ENCODE measurements around the gene NFX1.
"Not testable (repeated sequence)": the region's sequence is repeated elsewhere in the genome, so short reads cannot be mapped to it uniquely, and the experiment has no call there.

NFX1 gene

DNA sequence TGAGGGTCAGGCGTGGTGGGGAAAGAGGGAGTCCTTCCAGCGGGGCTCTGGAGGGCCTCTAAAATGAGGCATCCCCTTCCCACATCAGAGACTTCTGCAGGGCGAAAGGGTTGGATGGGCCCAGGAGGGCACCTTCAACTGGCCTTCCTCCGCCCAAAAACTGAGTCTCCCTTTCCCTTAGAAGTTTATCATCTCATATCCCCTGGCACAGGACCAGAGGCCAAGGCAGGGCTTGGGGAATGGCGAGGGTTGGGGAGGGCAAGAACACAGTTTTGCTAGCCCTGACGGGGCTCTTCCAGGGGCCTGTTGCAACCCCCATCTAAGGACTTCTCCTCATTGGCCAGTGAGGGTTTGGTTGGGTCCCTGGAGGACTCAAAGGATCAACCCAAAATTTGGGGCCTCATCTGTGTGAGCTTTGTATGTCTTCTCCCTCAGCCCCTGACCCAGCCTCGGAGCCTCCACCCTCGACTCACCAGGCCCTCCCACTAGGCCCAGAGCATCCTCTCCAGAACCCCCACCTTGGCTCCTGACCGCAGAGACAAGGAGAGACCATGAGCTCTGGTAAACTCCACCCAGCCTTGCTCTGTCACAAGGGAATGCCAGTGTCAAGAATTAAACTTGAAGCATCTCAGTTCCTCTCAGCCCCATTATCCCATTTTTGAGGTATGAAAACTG, 87.9 kb downstream of the NFX1 start:
- TF ChIP-seq, protein P1, sequence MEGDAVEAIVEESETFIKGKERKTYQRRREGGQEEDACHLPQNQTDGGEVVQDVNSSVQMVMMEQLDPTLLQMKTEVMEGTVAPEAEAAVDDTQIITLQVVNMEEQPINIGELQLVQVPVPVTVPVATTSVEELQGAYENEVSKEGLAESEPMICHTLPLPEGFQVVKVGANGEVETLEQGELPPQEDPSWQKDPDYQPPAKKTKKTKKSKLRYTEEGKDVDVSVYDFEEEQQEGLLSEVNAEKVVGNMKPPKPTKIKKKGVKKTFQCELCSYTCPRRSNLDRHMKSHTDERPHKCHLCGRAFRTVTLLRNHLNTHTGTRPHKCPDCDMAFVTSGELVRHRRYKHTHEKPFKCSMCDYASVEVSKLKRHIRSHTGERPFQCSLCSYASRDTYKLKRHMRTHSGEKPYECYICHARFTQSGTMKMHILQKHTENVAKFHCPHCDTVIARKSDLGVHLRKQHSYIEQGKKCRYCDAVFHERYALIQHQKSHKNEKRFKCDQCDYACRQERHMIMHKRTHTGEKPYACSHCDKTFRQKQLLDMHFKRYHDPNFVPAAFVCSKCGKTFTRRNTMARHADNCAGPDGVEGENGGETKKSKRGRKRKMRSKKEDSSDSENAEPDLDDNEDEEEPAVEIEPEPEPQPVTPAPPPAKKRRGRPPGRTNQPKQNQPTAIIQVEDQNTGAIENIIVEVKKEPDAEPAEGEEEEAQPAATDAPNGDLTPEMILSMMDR (IDR thresholded peaks at IDR 0.05; ENCODE audit: low read depth, low read length, missing control alignments), result no peak
- no peak overlapping the region for H3K4me3 ChIP-seq (ENCODE audit: low read depth, low read length)
- DNase-seq (ENCODE audit: low read depth), result no peak

DNA sequence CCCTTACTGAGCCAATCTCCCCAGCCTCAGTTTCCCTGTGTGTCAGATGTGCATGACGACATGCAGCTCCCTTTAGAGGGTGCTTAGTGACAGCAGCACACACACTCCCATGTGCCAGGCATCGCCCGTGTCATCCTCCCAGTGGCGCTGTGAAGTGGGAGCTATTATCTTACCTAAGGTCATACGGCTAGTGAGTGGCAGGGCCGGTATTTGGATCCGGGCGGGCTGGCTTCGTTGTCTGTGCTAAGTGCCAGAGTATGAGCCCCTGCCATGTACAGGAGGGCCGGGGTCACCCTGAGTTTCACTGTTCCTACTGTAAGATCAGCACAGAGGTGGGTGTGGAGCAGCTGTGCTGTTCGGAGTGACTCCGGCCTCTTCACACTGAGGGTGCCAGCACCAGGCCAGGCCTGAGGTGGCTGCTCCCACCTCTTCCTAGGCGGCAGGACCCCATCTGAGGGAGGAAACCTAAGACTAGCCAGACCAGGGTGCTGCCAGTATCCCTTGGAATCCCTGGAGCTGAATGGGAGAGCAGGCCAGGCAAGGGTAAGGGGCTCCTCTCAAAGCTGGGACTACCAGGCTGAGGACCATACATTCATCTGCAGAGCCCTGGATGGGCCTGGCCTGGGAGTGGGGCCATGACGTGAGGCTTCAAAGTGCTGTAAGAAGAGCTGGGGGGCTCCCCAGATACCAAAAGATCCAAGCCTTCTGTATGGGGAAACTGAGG, 89.5 kb downstream of the NFX1 start:
- no peak overlapping the region for H3K4me3 ChIP-seq (ENCODE audit: low read depth, low read length)
- no peak for DNase-seq (ENCODE audit: low read depth)
- TF ChIP-seq, protein P1 (IDR thresholded peaks at IDR 0.05; ENCODE audit: low read depth, low read length, missing control alignments), result no peak

- TF ChIP-seq, protein P1 (IDR thresholded peaks at IDR 0.05; ENCODE audit: low read depth, low read length, missing control alignments), result peak; percentile 19
- no peak overlapping the region for H3K4me3 ChIP-seq (ENCODE audit: low read depth, low read length)
Measured at GRCh38 chr9:33380390-33381094, 90.2 kb downstream of the NFX1 start.

DNA sequence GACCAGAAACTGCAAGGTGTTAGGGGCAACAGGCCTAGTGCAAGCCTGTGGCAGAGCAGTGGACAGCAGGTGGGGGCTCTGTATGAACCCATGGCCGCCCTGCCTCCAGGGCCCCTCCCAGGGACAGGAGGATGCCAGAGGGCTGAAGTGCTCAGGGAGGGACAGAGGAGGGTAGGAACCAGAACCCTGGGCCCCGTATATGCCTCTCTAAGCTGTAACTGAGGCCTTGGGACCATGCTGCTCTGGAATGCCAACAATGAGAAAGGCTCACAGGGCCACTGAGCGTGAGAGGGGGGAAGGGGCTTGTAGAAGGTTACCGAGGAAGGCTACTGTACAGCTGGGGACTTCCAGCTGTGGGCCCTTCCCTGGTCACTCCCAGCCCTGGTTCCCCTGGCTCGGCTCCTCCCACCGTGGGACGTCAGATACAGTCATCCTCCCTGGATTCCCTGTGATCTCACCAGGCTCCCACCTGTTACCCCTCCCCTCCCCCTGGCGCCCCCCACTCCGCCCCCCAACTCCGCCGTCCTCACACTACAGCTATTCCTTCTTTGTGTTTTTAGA, 91.0 kb downstream of the NFX1 start:
- no peak for DNase-seq (ENCODE audit: low read depth)
- no peak overlapping the region for H3K4me3 ChIP-seq (ENCODE audit: low read depth, low read length)
- TF ChIP-seq, protein P1 (IDR thresholded peaks at IDR 0.05; ENCODE audit: low read depth, low read length, missing control alignments), result no peak

More at GRCh38 chr9:33380390-33381094, 90.2 kb downstream of the NFX1 start:
- no peak for DNase-seq (ENCODE audit: low read depth)

GRCh38 chr9:33382397-33382796, 92.1 kb downstream of the NFX1 start:
- not testable (repeated sequence) for H3K4me3 ChIP-seq (ENCODE audit: low read depth, low read length); DNase-seq (ENCODE audit: low read depth)

GRCh38 chr9:33383396-33383795, 93.1 kb downstream of the NFX1 start:
- H3K4me3 ChIP-seq (ENCODE audit: low read depth, low read length); DNase-seq (ENCODE audit: low read depth): not testable (repeated sequence)

DNA sequence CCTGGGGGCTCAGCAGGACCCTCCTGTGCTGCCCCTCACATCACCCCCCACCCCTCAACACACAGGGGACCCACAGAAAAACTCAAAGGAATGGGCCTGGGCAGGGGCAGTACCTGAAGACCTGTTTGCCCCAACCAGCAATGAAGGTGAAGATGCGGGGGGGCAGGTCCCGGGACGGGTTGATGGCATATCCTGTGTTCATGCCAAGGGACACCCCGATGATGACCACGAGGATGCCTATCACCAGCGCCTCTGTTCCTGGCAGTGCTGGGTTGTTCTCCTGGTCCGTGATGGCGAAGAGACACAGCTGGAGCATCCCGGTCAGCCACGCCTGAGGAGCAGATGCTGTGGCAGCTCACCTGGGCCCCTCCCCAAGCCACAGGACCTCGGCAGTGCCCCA, 95.2 kb downstream of the NFX1 start:
- not testable (repeated sequence) for DNase-seq (ENCODE audit: low read depth); H3K4me3 ChIP-seq (ENCODE audit: low read depth, low read length)

DNA sequence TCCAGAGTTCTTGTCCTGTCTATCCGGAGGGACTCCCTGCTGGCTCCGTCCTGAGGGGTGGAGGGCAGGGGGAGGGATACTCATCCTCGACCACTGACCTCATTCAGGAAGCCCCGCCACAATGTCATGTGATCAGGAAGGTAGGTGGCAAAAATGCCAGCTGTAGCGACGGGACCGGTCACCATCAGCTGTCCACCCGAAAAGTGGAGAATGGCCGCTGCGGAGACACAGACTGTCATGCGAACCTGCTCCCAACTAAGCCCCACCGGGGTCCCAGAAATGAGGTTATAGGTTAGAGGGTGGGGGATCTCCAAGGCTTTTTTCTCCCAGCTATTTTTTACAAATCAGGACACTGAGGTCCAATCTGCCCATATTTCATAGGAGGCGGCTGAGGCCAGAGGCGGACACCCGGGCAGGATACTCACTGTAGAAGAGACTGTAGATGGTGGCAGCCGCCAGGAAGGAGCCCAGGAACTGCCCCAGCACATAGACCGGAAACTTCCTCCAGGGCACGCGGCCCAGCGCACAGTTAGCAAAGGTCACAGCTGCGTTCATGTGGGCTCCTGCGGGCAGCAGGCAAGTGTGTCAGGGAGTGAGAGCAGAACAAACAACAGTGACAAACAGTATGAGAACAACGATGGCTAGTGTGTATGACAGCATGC, 95.8 kb downstream of the NFX1 start:
- not testable (repeated sequence) for DNase-seq (ENCODE audit: low read depth); H3K4me3 ChIP-seq (ENCODE audit: low read depth, low read length)

DNA sequence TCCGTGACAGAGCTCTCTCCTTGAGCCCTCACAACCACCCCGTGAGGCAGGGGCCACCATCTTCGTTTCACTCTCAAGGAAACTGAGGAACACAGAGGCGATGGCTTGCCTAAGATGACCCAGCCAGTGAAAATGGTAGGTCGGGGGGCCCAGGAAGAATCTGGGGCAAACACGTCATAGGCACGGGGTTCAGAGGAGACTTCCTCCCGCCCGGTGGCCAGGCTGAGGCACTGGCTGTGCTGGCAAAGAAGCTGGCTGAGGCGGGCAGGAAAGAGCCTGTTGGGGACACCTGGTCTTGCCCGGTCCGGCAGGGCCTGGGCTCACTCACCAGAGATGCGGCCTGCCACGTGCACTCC, 96.3 kb downstream of the NFX1 start:
- DNase-seq (ENCODE audit: low read depth); H3K4me3 ChIP-seq (ENCODE audit: low read depth, low read length): not testable (repeated sequence)

- not testable (repeated sequence) for H3K4me3 ChIP-seq (ENCODE audit: low read depth, low read length); DNase-seq (ENCODE audit: low read depth)
Measured at GRCh38 chr9:33386998-33387397, 96.7 kb downstream of the NFX1 start.

Data from GM12864 (cell line).